ENCODE data around the gene RABGAP1. TPM values are rescaled to one million over a fixed set of nuclear protein-coding genes. Genes with fewer than 3 reads are reported as not detected.
A peak's percentile ranks its signal among the peaks of the same experiment; 100 is the strongest.

The RABGAP1 gene
- total and polyA plus RNA-seq, 2 experiments from 2014 or later = 8.5 to 33.9 TPM

DNA sequence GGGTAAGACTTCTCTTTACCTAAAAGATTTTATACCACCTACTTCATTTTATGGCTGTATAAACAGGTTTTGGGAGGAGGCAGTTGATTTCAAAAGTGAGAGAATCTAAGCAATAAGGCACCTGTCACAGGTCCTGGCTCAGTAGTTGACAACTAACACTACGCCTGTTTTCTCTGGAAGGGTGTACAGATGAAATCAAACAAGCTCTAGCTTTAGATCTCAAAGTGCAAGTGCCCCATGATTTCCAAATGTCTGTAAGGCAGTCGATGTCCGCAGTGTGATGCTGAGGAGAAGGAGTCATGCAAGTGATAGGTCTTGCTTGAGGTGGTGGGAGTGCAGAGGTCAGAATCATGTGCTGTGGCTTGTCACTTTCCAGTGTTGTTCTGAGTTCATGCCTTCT lies 158.7 kb downstream of the RABGAP1 start:
- H3K9me3 Mint-ChIP-seq = no peaks in the 10 kb centered on the region
- no peaks in the 10 kb centered on the region for H3K9me2 ChIP-seq (ENCODE audit: insufficient read depth)
- no peaks in the 10 kb centered on the region for H4K20me1 ChIP-seq (replicated peaks; ENCODE audit: insufficient read depth)
- no peak overlapping the region for H3K4me3 Mint-ChIP-seq
- no peak for TF ChIP-seq EZH2phosphoT487 (IDR thresholded peaks at IDR 0.05; ENCODE audit: unreplicated experiment)
- TF ChIP-seq POLR2AphosphoS5 (IDR thresholded peaks at IDR 0.05; ENCODE audit: low read depth) = no peak
- no peak for TF ChIP-seq ZNF462 (CRISPR knock-in tag; IDR thresholded peaks at IDR 0.05)
- TF ChIP-seq CREB1 (CRISPR knock-in tag; IDR thresholded peaks at IDR 0.05; ENCODE audit: low read depth) = no peak
- no peak for TF ChIP-seq ZNF114 (CRISPR knock-in tag; IDR thresholded peaks at IDR 0.05)
- no peak for TF ChIP-seq ZNF331 (CRISPR knock-in tag; IDR thresholded peaks at IDR 0.05; ENCODE audit: low read depth)
- TF ChIP-seq ETS1 (IDR thresholded peaks at IDR 0.05) = no peak
- no peak for TF ChIP-seq JUNB (IDR thresholded peaks at IDR 0.05; ENCODE audit: unreplicated experiment)
- no peak for TF ChIP-seq EZH2 (IDR thresholded peaks at IDR 0.05; ENCODE audit: low read depth, unreplicated experiment)
- no peak for TF ChIP-seq CTCF (conservative IDR thresholded peaks at IDR 0.05; ENCODE audit: low read depth in 2 of 2)
- TF ChIP-seq STAT1 (IDR thresholded peaks at IDR 0.05; ENCODE audit: unreplicated experiment) = no peak
- no peak for TF ChIP-seq REST (IDR thresholded peaks at IDR 0.05; ENCODE audit: unreplicated experiment)
- TF ChIP-seq NANOG (IDR thresholded peaks at IDR 0.05; ENCODE audit: borderline replicate concordance) = no peak
- H3K4me3 ChIP-seq = no peak overlapping the region
- H3F3A ChIP-seq (replicated peaks; ENCODE audit: low read depth) = peaks cover 6% of the 10 kb centered on the region; the same call in 1 of the 2 replicates
- peak overlapping the region; percentile 68 for H3K27ac Mint-ChIP-seq
- DNase-seq (ENCODE audit: low spot score) (no peak), ATAC-seq (no peak)
- no peaks in the 10 kb centered on the region for H3K27me3 ChIP-seq (ENCODE audit: insufficient read depth)
- H3K36me3 ChIP-seq (ENCODE audit: insufficient read depth) = peaks cover 4% of the 10 kb centered on the region; the same call in 1 of the 2 replicates
- no peak overlapping the region for H3K4me2 ChIP-seq
- no peak overlapping the region for H2AFZ ChIP-seq
- peak overlapping the region; percentile 73; the same call in 1 of the 2 replicates for H3K27ac ChIP-seq (ENCODE audit: low read depth)
- H3K4me1 Mint-ChIP-seq = peaks cover 53% of the 10 kb centered on the region
- H3K4me1 ChIP-seq (ENCODE audit: insufficient read depth) = peaks cover 29% of the 10 kb centered on the region
- H3K79me2 ChIP-seq (replicated peaks; ENCODE audit: insufficient read depth) = no peaks in the 10 kb centered on the region
- H3K36me3 Mint-ChIP-seq (ENCODE audit: low read depth) = peaks cover 71% of the 10 kb centered on the region
- H3K27me3 Mint-ChIP-seq (ENCODE audit: insufficient read depth, low read depth, poor library complexity) = no peaks in the 10 kb centered on the region

Data from GM23338 (cell line).